H1 (cell line): ENCODE data around the gene RAMACL. TPM values are rescaled to one million over a fixed set of nuclear protein-coding genes. Genes with fewer than 3 reads are reported as not detected.
A peak's percentile ranks its signal among the peaks of the same experiment; 100 is the strongest.

ENCODE experiments used
- CTCF ChIA-PET: fragments of 300-600 bp; sonication (Branson Sonifier 250); formaldehyde crosslinking; loops from one replicate; lab custom pipeline; 2021; ENCODE audit not compliant: partially characterized antibody; lab: Charles Lee
- POLR2A ChIA-PET: fragments of 300-600 bp; sonication (Branson Sonifier 250); formaldehyde crosslinking; loops from one replicate; lab custom pipeline; 2021; ENCODE audit warnings: inconsistent platforms; ENCODE audit not compliant: partially characterized antibody; lab: Charles Lee
- DNase-seq, 2 experiments: peaks; one replicate each; pipeline versions ENCODE4 v3.0.0 to v3.0.0-alpha.2; 2010 to 2022; ENCODE audit warnings: low spot score in 2 of 2, low read depth in 1 of 2, mixed read lengths in 1 of 2
- FAIRE-seq: peaks from 2 replicates; lab custom pipeline; 2011; peaks lifted over from hg19 to GRCh38; lab: Jason Lieb, UNC
- H2AFZ ChIP-seq: 2 replicates; pipeline ENCODE4 v1.8.1; 2012; ENCODE audit warnings: low read length, inconsistent platforms
- H2AK5ac ChIP-seq: 2 replicates; pipeline ENCODE4 v1.6.1; 2013; ENCODE audit warnings: low read depth, low read length
- H2BK120ac ChIP-seq: replicated peaks from 2 replicates; pipeline ENCODE3; 2013; ENCODE audit warnings: low read depth, low read length, inconsistent platforms
- H2BK12ac ChIP-seq: 2 replicates; pipeline ENCODE4 v1.6.1; 2013; ENCODE audit warnings: low read depth, low read length
- H2BK15ac ChIP-seq: 2 replicates; pipeline ENCODE4 v1.6.1; 2013; ENCODE audit warnings: low read length
- H2BK20ac ChIP-seq: 2 replicates; pipeline ENCODE4 v1.6.1; 2013; ENCODE audit warnings: low read length
- H2BK5ac ChIP-seq: 2 replicates; pipeline ENCODE4 v1.6.1; 2013; ENCODE audit warnings: low read depth, low read length
- H3K14ac ChIP-seq: 2 replicates; pipeline ENCODE4 v1.6.1; 2013; ENCODE audit warnings: inconsistent platforms; ENCODE audit not compliant: insufficient read length
- H3K18ac ChIP-seq: 2 replicates; pipeline ENCODE4 v1.6.1; 2013; ENCODE audit warnings: low read length; ENCODE audit errors: extremely low read depth
- H3K23ac ChIP-seq: 2 replicates; pipeline ENCODE4 v1.6.1; 2013; ENCODE audit warnings: inconsistent platforms; ENCODE audit not compliant: insufficient read length
- H3K23me2 ChIP-seq: 2 replicates; pipeline ENCODE4 v1.6.1; 2013; ENCODE audit warnings: low read depth, low read length
- H3K27ac ChIP-seq: 2 replicates; pipeline ENCODE4 v1.6.1; 2011; ENCODE audit warnings: low read depth, low read length, inconsistent platforms
- H3K27me3 ChIP-seq, 4 experiments: replicated peaks in 1 of 4; 1 replicate in 1 of 4; 2 replicates in 3 of 4; pipeline versions ENCODE4 v1.6.1 to v1.8.1; 2011 to 2013; ENCODE audit warnings: low read length in 3 of 4, mild to moderate bottlenecking in 3 of 4, inconsistent platforms in 2 of 4, mixed read lengths in 2 of 4, moderate library complexity in 1 of 4; ENCODE audit not compliant: control insufficient read depth in 3 of 4, insufficient read depth in 3 of 4; ENCODE audit errors: extremely low read depth in 1 of 4
- H3K36me3 ChIP-seq, 4 experiments: 2 replicates each; pipeline versions ENCODE4 v1.6.1 to v1.8.1; 2011 to 2013; ENCODE audit warnings: mild to moderate bottlenecking in 4 of 4, low read length in 3 of 4, moderate library complexity in 2 of 4, control low read depth in 1 of 4, inconsistent platforms in 1 of 4; ENCODE audit not compliant: insufficient read depth in 4 of 4, control insufficient read depth in 2 of 4
- H3K4ac ChIP-seq: replicated peaks from 2 replicates; pipeline ENCODE3; 2013; ENCODE audit warnings: low read length, low read depth, mixed read lengths, inconsistent platforms; ENCODE audit not compliant: insufficient read length
- H3K4me1 ChIP-seq, 4 experiments: replicated peaks in 1 of 4; 1 replicate in 1 of 4; 2 replicates in 3 of 4; pipeline versions ENCODE4 v1.6.1 to v1.8.1; 2011 to 2013; ENCODE audit warnings: low read length in 3 of 4, inconsistent platforms in 2 of 4, mixed read lengths in 1 of 4; ENCODE audit not compliant: insufficient read depth in 4 of 4, control insufficient read depth in 3 of 4
- H3K4me2 ChIP-seq, 2 experiments: 2 replicates each; pipeline versions ENCODE4 v1.6.1 to v1.8.1; 2011 to 2013; ENCODE audit warnings: low read depth in 2 of 2, low read length in 2 of 2, control low read depth in 1 of 2, inconsistent platforms in 1 of 2, mild to moderate bottlenecking in 1 of 2; ENCODE audit not compliant: insufficient read depth in 1 of 2
- H3K4me3 ChIP-seq, 4 experiments: fragments of 200-600, 300-600 bp in 1 of 4; sonication (generic), shearing (Covaris generic), sonication (Bioruptor Twin) in 1 of 4; 2 replicates each; pipeline versions ENCODE4 v1.5.1 to v1.8.1; 2011 to 2016; ENCODE audit warnings: low read length in 4 of 4, low read depth in 3 of 4, control low read depth in 2 of 4, inconsistent platforms in 2 of 4, mild to moderate bottlenecking in 2 of 4, mixed read lengths in 1 of 4, moderate library complexity in 1 of 4; ENCODE audit not compliant: insufficient read depth in 2 of 4; ENCODE audit errors: extremely low read depth in 1 of 4
- H3K56ac ChIP-seq: replicated peaks from 2 replicates; pipeline ENCODE3; 2013; ENCODE audit warnings: low read depth, mild to moderate bottlenecking, mixed read lengths, low read length, inconsistent platforms; ENCODE audit not compliant: insufficient read length
- H3K79me1 ChIP-seq: 2 replicates; pipeline ENCODE4 v1.6.1; 2013; ENCODE audit warnings: low read depth, low read length, control low read depth
- H3K79me2 ChIP-seq, 2 experiments: 2 replicates each; pipeline versions ENCODE4 v1.6.1 to v1.8.1; 2012 to 2013; ENCODE audit warnings: low read length in 2 of 2, mild to moderate bottlenecking in 2 of 2, inconsistent platforms in 1 of 2; ENCODE audit not compliant: insufficient read depth in 2 of 2, control insufficient read depth in 1 of 2
- H3K9ac ChIP-seq, 4 experiments: replicated peaks in 1 of 4; 1 replicate in 1 of 4; 2 replicates in 3 of 4; pipeline versions ENCODE4 v1.6.1 to v1.8.1; 2011 to 2013; ENCODE audit warnings: low read depth in 3 of 4, low read length in 3 of 4, control low read depth in 2 of 4, mild to moderate bottlenecking in 2 of 4, moderate library complexity in 2 of 4, inconsistent platforms in 1 of 4; ENCODE audit errors: extremely low read depth in 1 of 4
- H3K9me3 ChIP-seq, 2 experiments: 2 replicates each; pipeline versions ENCODE4 v1.6.1 to v1.8.1; 2012 to 2013; ENCODE audit warnings: mild to moderate bottlenecking in 2 of 2, moderate library complexity in 2 of 2, control low read depth in 1 of 2, inconsistent platforms in 1 of 2, low read depth in 1 of 2, low read length in 1 of 2, mixed read lengths in 1 of 2; ENCODE audit not compliant: insufficient read depth in 2 of 2
- H4K20me1 ChIP-seq, 2 experiments: replicated peaks in 1 of 2; 2 replicates each; pipeline versions ENCODE3 to v1.8.1; 2011 to 2013; ENCODE audit warnings: inconsistent platforms in 2 of 2, low read length in 2 of 2, mild to moderate bottlenecking in 1 of 2; ENCODE audit not compliant: insufficient read depth in 2 of 2, control insufficient read depth in 1 of 2
- H4K5ac ChIP-seq: 2 replicates; pipeline ENCODE4 v1.6.1; 2013; ENCODE audit warnings: low read length, low read depth, mixed read lengths, inconsistent platforms; ENCODE audit not compliant: insufficient read length
- H4K8ac ChIP-seq: 2 replicates; pipeline ENCODE4 v1.8.0; 2013; ENCODE audit warnings: mild to moderate bottlenecking, moderate library complexity, low read length, inconsistent platforms; ENCODE audit not compliant: insufficient read depth; ENCODE audit errors: extremely low read depth
- H4K91ac ChIP-seq: replicated peaks from 2 replicates; pipeline ENCODE3; 2013; ENCODE audit warnings: low read length, mixed read lengths, inconsistent platforms; ENCODE audit not compliant: insufficient read length
- BACH1 ChIP-seq: IDR thresholded peaks from 2 replicates; pipeline ENCODE4 v1.6.1; 2012; ENCODE audit warnings: low read length, improper control_type of control experiment
- BRCA1 ChIP-seq: IDR thresholded peaks from 2 replicates; pipeline ENCODE4 v1.6.1; 2012; ENCODE audit warnings: low read depth, low read length, improper control_type of control experiment
- JUND ChIP-seq: IDR thresholded peaks from 2 replicates; pipeline ENCODE4 v1.6.1; 2011; ENCODE audit warnings: mild to moderate bottlenecking, improper control_type of control experiment, low read length
- RXRA ChIP-seq: IDR thresholded peaks from 2 replicates; pipeline ENCODE4 v1.6.1; 2011; ENCODE audit warnings: low read depth, mild to moderate bottlenecking, low read length, moderate library complexity; ENCODE audit not compliant: insufficient read depth
- TAF7 ChIP-seq: optimal IDR thresholded peaks from 2 replicates; pipeline ENCODE3; 2011; ENCODE audit warnings: low read depth, mild to moderate bottlenecking, inconsistent platforms, low read length, moderate library complexity, borderline replicate concordance
- TCF12 ChIP-seq: IDR thresholded peaks from 2 replicates; pipeline ENCODE4 v1.6.1; 2011; ENCODE audit warnings: low read depth, mild to moderate bottlenecking, low read length
- WGBS, 2 experiments: shearing (Covaris generic) in 1 of 2; methylation state at CpG; one replicate each; pipeline versions ENCODE4 v1.1.6 to v1.1.7; 2013 to 2015; ENCODE audit warnings: low lambda C conversion rate in 2 of 2, mixed read lengths in 2 of 2, inconsistent platforms in 1 of 2, low coverage in 1 of 2, missing lambda C conversion rate in 1 of 2; ENCODE audit not compliant: insufficient replicate concordance in 2 of 2, insufficient coverage in 1 of 2, insufficient read length in 1 of 2; ENCODE audit errors: extremely low coverage in 1 of 2, missing lambda C conversion rate in 1 of 2; 5-methylcytosine and 5-hydroxymethylcytosine counted together
- polyA plus RNA-seq, 7 experiments: library from polyadenylated mRNA; depleted of rRNA in 3 of 7; stranded (reverse) in 5 of 7; unstranded in 2 of 7; fragments of >200 nt in 5 of 7; fragments of 200-250 nt in 2 of 7; gene quantifications; 1 replicate in 5 of 7; 2 replicates in 1 of 7; 4 replicates in 1 of 7; pipeline versions ENCODE4 v1.2.1 to v1.2.3, GENCODE V29; 2011 to 2013; ENCODE audit warnings: missing spikeins in 2 of 7, mixed read lengths in 2 of 7
- total RNA-seq: library from RNA; stranded (reverse); fragmentation: NEBNext Ultra II Directional; extraction: Animal tissue kit (Norgen Biotek cat#: 25700); gene quantifications from 2 replicates; pipeline ENCODE4 v1.2.1, GENCODE V29; 2021
- TF ChIP-seq, protein P1 (sequence below): IDR thresholded peaks from 2 replicates; pipeline ENCODE4 v1.6.1; 2011; ENCODE audit warnings: low read length, improper control_type of control experiment
- TF ChIP-seq, protein P2 (sequence below): IDR thresholded peaks from 2 replicates; pipeline ENCODE4 v1.6.1; 2012; ENCODE audit warnings: inconsistent platforms

Gene RAMACL
- total and polyA plus RNA-seq, 2 of the 8 experiments (the other 6 are each of a cell fraction or from before 2014, with no cell fraction given), result 0.23 to 0.97 TPM

DNA sequence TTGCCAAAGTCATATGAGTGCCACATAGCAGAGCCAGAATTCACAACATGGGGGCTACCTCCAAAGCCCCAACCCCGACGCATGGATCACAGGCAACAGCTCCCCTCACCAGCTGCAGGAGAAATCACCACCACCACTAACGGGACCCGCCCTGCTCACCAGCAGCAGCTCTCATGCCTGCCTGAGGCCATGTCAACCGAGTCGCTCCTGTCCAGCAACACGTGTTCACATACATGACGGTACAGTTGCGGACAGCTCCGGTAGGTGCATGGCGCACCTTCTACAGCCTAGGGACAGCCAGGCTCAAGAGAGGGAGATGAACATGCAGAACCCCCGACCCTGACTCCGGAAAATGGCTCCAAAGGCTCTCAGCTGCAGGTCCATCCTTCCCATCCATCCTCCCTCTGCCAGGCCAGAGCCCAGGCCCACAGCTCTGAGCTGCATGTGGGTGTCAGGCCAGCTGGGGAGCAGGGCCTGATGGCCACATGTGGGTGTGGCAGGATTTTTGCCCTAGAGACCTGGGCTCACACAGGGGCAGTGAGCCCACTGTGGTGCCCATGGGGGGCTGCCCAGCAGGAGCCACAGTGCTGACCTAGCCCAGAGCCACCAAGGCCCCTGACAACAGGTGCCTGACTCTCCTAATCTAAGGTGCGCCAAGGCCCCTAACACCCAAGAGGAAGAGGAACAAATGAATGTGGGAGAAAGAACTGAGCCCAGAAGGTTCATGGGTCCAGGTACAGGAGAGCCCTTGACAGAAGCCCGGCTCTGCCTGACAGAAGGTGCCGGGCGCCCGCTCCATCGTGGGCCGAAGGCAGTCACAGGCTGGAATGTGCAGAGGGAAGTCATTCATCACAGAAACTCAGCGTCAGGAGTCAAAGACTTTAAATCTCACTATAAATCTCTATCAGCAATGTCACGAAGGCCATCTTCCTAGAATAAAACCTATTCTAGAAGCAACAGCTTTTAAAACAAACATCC is 30.1 kb upstream of the RAMACL start:
- CTCF ChIA-PET, result interaction anchor here (0.7 kb wide), 1 partner anchor 101 kb away, joined by 4 read pairs; no protein-coding TSS in a partner anchor
- WGBS, 2 experiments, result 91% methylated on average over 21 of the region's 22 CpGs; no CpG with 5 or more reads in 1 of the 2 experiments
- POLR2A ChIA-PET, result interaction anchor here (3.3 kb wide), 1 partner anchor 10 kb away, joined by 19 read pairs; the partner anchor contains the start of gene RPS6KA2

More for the DNA sequence above, 30.1 kb upstream of the RAMACL start:
- no peaks in the 10 kb centered on the region; a peak in 2 of 8 replicates for H3K36me3 ChIP-seq
- no peak overlapping the region for H3K18ac ChIP-seq
- no peak overlapping the region for H4K8ac ChIP-seq
- H3K14ac ChIP-seq, result no peak overlapping the region
- TF ChIP-seq TCF12 (no peak), BACH1 (no peak), RXRA (no peak), BRCA1 (no peak), TAF7 (no peak), JUND (no peak)
- TF ChIP-seq, protein P1, sequence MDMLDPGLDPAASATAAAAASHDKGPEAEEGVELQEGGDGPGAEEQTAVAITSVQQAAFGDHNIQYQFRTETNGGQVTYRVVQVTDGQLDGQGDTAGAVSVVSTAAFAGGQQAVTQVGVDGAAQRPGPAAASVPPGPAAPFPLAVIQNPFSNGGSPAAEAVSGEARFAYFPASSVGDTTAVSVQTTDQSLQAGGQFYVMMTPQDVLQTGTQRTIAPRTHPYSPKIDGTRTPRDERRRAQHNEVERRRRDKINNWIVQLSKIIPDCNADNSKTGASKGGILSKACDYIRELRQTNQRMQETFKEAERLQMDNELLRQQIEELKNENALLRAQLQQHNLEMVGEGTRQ, result no peak
- TF ChIP-seq, protein P2, sequence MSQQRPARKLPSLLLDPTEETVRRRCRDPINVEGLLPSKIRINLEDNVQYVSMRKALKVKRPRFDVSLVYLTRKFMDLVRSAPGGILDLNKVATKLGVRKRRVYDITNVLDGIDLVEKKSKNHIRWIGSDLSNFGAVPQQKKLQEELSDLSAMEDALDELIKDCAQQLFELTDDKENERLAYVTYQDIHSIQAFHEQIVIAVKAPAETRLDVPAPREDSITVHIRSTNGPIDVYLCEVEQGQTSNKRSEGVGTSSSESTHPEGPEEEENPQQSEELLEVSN, result no peak
- H3K4me1 ChIP-seq, result peaks cover 6 to 12% (median 10%) of the 10 kb centered on the region in 4 experiments
- no peak overlapping the region for H2BK12ac ChIP-seq
- no peak overlapping the region for H4K91ac ChIP-seq
- FAIRE-seq, result no peak
- no peak overlapping the region for H2BK20ac ChIP-seq
- 0 out of 2 replicates have a peak overlapping the region, but pooled peaks have one; percentile 17 for H2BK5ac ChIP-seq
- DNase-seq, result no peak
- no peak overlapping the region for H3K27ac ChIP-seq
- no peaks in the 10 kb centered on the region for H3K27me3 ChIP-seq
- peaks cover 11 to 17% of the 10 kb centered on the region in 2 experiments for H4K20me1 ChIP-seq
- peaks cover 13% of the 10 kb centered on the region; the same call in 1 of the 2 replicates for H3K79me1 ChIP-seq
- H3K23me2 ChIP-seq, result no peaks in the 10 kb centered on the region
- no peak overlapping the region for H3K4ac ChIP-seq
- H2AK5ac ChIP-seq, result no peak overlapping the region
- no peak overlapping the region for H3K4me3 ChIP-seq
- no peak overlapping the region for H3K23ac ChIP-seq
- no peak overlapping the region for H3K56ac ChIP-seq
- H4K5ac ChIP-seq, result no peak overlapping the region
- H2AFZ ChIP-seq, result no peak overlapping the region
- peaks cover 4 to 70% of the 10 kb centered on the region in 2 experiments for H3K79me2 ChIP-seq
- no peak overlapping the region for H3K4me2 ChIP-seq
- no peak overlapping the region for H3K9ac ChIP-seq
- no peak overlapping the region for H2BK120ac ChIP-seq
- H2BK15ac ChIP-seq, result no peak overlapping the region
- H3K9me3 ChIP-seq, result no peaks in the 10 kb centered on the region
